GM06990 (cell line): ENCODE measurements around the gene IFI44L.

Experiments used
- DNase-seq: peaks from one replicate; pipeline ENCODE4 v3.0.0-alpha.2; 2011; ENCODE audit not compliant: insufficient read length; ENCODE audit errors: extremely low read depth
- H3K27me3 ChIP-seq: replicated peaks from 2 replicates; pipeline ENCODE4 v1.6.0; 2011; ENCODE audit warnings: low read length; ENCODE audit not compliant: control insufficient read depth, insufficient read depth
- H3K36me3 ChIP-seq: 2 replicates; pipeline ENCODE4 v1.5.1; 2011; ENCODE audit warnings: low read length; ENCODE audit not compliant: control insufficient read depth, insufficient read depth
- H3K4me3 ChIP-seq: replicated peaks from 2 replicates; pipeline ENCODE4 v1.5.1; 2011; ENCODE audit warnings: low read depth, mild to moderate bottlenecking, control low read depth, low read length
- TF ChIP-seq, protein P1 (sequence below): IDR thresholded peaks from 2 replicates; pipeline ENCODE4 v1.5.1; 2011; ENCODE audit warnings: low read length, control low read depth, mild to moderate bottlenecking, inconsistent platforms; ENCODE audit not compliant: insufficient read depth, poor library complexity, severe bottlenecking

IFI44L gene

DNA sequence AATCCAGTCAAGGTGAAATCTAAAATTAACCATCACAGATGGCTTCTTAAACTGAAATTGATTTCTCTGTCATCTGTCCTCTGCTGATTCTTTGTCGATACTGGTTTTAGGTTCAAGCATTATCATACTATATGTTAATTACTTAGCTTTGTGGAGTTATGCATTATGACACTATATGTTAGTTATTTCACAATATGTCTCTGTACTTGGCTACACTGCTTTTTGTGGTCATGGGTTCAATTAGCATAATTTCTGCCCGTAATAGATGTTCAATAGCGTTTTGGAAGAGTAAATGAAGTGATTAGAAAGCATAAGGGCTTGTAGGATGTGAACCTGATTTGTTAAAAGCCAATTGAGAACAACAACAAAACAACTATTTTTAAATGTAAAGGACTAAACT lies 57.5 kb downstream of the IFI44L start:
- no peak overlapping the region for H3K4me3 ChIP-seq

DNA sequence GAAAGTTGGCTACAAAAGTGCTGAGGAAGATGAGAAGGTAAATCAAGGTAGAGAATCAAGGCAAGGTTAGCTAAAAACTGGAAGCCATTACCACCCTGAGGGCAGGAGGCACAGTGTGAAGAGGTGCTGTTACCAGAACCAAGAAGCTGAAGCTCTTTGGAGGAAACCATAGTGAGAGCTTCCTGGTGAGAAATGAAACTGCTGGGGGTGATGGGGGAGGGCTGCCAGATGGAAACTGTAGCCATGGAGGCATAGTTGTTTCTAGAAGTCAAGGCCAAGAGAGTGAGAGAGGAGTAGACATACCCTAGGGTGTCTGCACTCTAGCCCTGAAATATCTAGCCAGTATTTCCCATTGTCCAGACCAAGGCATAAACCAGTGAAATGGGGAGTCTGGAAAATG lies 58.1 kb downstream of the IFI44L start:
- Histone ChIP-seq H3K36me3 (no peaks in the 10 kb centered on the region), H3K4me3 (no peak overlapping the region), H3K27me3 (no peaks in the 10 kb centered on the region)
- TF ChIP-seq, protein P1, sequence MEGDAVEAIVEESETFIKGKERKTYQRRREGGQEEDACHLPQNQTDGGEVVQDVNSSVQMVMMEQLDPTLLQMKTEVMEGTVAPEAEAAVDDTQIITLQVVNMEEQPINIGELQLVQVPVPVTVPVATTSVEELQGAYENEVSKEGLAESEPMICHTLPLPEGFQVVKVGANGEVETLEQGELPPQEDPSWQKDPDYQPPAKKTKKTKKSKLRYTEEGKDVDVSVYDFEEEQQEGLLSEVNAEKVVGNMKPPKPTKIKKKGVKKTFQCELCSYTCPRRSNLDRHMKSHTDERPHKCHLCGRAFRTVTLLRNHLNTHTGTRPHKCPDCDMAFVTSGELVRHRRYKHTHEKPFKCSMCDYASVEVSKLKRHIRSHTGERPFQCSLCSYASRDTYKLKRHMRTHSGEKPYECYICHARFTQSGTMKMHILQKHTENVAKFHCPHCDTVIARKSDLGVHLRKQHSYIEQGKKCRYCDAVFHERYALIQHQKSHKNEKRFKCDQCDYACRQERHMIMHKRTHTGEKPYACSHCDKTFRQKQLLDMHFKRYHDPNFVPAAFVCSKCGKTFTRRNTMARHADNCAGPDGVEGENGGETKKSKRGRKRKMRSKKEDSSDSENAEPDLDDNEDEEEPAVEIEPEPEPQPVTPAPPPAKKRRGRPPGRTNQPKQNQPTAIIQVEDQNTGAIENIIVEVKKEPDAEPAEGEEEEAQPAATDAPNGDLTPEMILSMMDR, result no peak
- no peak for DNase-seq

More for the DNA sequence above, 57.5 kb downstream of the IFI44L start:
- Histone ChIP-seq H3K27me3 (no peaks in the 10 kb centered on the region), H3K36me3 (no peaks in the 10 kb centered on the region)
- TF ChIP-seq, protein P1, result no peak
- DNase-seq, result no peak

GRCh38 chr1:78681265-78681664 lies 61.0 kb downstream of the IFI44L start:
- TF ChIP-seq, protein P1, result no peak
- no peaks in the 10 kb centered on the region for H3K36me3 ChIP-seq
- no peak for DNase-seq

GRCh38 chr1:78682496-78682895 lies 62.2 kb downstream of the IFI44L start:
- no peaks in the 10 kb centered on the region for H3K27me3 ChIP-seq
- TF ChIP-seq, protein P1, result no peak
- H3K36me3 ChIP-seq, result no peaks in the 10 kb centered on the region
- DNase-seq, result no peak
- no peak overlapping the region for H3K4me3 ChIP-seq

More at GRCh38 chr1:78681265-78681664, 61.0 kb downstream of the IFI44L start:
- no peaks in the 10 kb centered on the region for H3K27me3 ChIP-seq
- no peak overlapping the region for H3K4me3 ChIP-seq

DNA sequence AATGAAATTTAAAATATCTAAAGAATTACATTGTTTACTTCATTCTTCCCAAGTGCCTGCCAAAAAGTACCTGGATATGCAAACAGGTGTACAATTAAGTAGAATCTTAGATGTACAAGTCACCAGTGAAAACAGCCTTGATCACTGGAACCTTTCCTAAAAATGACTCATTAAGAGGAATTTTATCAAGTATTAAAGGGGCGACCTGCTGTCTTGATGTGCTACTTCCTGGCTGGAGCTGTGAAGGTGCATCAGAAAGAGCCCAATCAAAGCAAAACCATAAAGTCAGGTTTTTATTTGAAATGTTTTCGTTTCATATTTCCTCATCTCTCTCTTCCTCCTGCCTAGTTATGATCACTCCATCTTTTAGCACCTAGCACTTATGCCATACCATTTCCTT lies 62.8 kb downstream of the IFI44L start:
- DNase-seq, result no peak
- TF ChIP-seq, protein P1, result no peak
- Histone ChIP-seq H3K36me3 (no peaks in the 10 kb centered on the region), H3K4me3 (no peak overlapping the region), H3K27me3 (no peaks in the 10 kb centered on the region)

GRCh38 chr1:78687315-78687714 lies 67.1 kb downstream of the IFI44L start:
- H3K4me3 ChIP-seq, result no peak overlapping the region
- H3K27me3 ChIP-seq, result no peaks in the 10 kb centered on the region
- H3K36me3 ChIP-seq, result no peaks in the 10 kb centered on the region
- DNase-seq, result no peak
- TF ChIP-seq, protein P1, result no peak
